ENCODE measurements around the gene ZSWIM3. TPM values are rescaled to one million over a fixed set of nuclear protein-coding genes. Genes with fewer than 3 reads are reported as not detected.

Gene ZSWIM3
- total and polyA plus RNA-seq, 2 of the 13 experiments (the other 11 are each of a cell fraction or from before 2014, with no cell fraction given): 5.2 to 5.8 TPM

GRCh38 chr20:45905505-45906079, 48.2 kb downstream of the ZSWIM3 start (continued):
- TF ChIP-seq ZNF510 (CRISPR knock-in tag; IDR thresholded peaks at IDR 0.05; ENCODE audit: low read depth) (no peak), DZIP1 (CRISPR knock-in tag; IDR thresholded peaks at IDR 0.05) (no peak), REL (CRISPR knock-in tag; conservative IDR thresholded peaks at IDR 0.05) (no peak), ZBTB20 (CRISPR knock-in tag; IDR thresholded peaks at IDR 0.05; ENCODE audit: borderline replicate concordance, low read depth) (0 out of 2 replicates have a peak, but pooled peaks have one; percentile 43), KDM5B (CRISPR knock-in tag; IDR thresholded peaks at IDR 0.05; ENCODE audit: borderline replicate concordance) (no peak), ZMYM3 (CRISPR knock-in tag; IDR thresholded peaks at IDR 0.05) (0 out of 2 replicates have a peak, but pooled peaks have one; percentile 61), REPIN1 (CRISPR knock-in tag; IDR thresholded peaks at IDR 0.05; ENCODE audit: borderline replicate concordance, low read depth) (no peak), NPAS2 (CRISPR knock-in tag; IDR thresholded peaks at IDR 0.05; ENCODE audit: borderline replicate concordance) (no peak), RNF219 (CRISPR knock-in tag; IDR thresholded peaks at IDR 0.05) (no peak), ZFP36 (IDR thresholded peaks at IDR 0.05; ENCODE audit: borderline replicate concordance, low read depth, low read length, partially characterized antibody) (no peak), MAF1 (CRISPR knock-in tag; IDR thresholded peaks at IDR 0.05; ENCODE audit: borderline replicate concordance) (0 out of 2 replicates have a peak, but pooled peaks have one; percentile 14), NFE2L1 (CRISPR knock-in tag; IDR thresholded peaks at IDR 0.05; ENCODE audit: borderline replicate concordance) (no peak), XBP1 (CRISPR knock-in tag; IDR thresholded peaks at IDR 0.05) (0 out of 2 replicates have a peak, but pooled peaks have one; percentile 35), FIP1L1 (IDR thresholded peaks at IDR 0.05; ENCODE audit: borderline replicate concordance, insufficient read depth, low read depth, low read length) (no peak), ZNF101 (CRISPR knock-in tag; IDR thresholded peaks at IDR 0.05; ENCODE audit: borderline replicate concordance, low read depth) (no peak), SKI (IDR thresholded peaks at IDR 0.05; ENCODE audit: partially characterized antibody) (peak; percentile 35), ZBTB21 (CRISPR knock-in tag; IDR thresholded peaks at IDR 0.05) (peak; percentile 95), POGZ (CRISPR knock-in tag; IDR thresholded peaks at IDR 0.05) (no peak), RFX3 (CRISPR knock-in tag; IDR thresholded peaks at IDR 0.05) (no peak), NR2F1 (CRISPR knock-in tag; IDR thresholded peaks at IDR 0.05) (no peak), IKZF1 (IDR thresholded peaks at IDR 0.05) (no peak), TAF15 (IDR thresholded peaks at IDR 0.05; ENCODE audit: low read depth, low read length, poor library complexity, severe bottlenecking) (no peak)
- TF ChIP-seq, protein P1, sequence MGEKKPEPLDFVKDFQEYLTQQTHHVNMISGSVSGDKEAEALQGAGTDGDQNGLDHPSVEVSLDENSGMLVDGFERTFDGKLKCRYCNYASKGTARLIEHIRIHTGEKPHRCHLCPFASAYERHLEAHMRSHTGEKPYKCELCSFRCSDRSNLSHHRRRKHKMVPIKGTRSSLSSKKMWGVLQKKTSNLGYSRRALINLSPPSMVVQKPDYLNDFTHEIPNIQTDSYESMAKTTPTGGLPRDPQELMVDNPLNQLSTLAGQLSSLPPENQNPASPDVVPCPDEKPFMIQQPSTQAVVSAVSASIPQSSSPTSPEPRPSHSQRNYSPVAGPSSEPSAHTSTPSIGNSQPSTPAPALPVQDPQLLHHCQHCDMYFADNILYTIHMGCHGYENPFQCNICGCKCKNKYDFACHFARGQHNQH (CRISPR knock-in tag; IDR thresholded peaks at IDR 0.05): no peak
- TF ChIP-seq, protein P2, sequence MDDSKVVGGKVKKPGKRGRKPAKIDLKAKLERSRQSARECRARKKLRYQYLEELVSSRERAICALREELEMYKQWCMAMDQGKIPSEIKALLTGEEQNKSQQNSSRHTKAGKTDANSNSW (CRISPR knock-in tag; IDR thresholded peaks at IDR 0.05; ENCODE audit: borderline replicate concordance): no peak

Data from HepG2 (cell line).